HFFc6 (cell line): Measurements from ENCODE around the gene SPEG. TPM values are rescaled to one million over a fixed set of nuclear protein-coding genes. Genes with fewer than 3 reads are reported as not detected.

Experiments
- DNase-seq: peaks from one replicate; pipeline ENCODE4 v3.0.0-alpha.2; 2018
- H3K27ac Mint-ChIP-seq: 2 replicates; pipeline ENCODE4 v1.8.0; 2020; ENCODE audit warnings: mild to moderate bottlenecking, mixed read lengths
- H3K27me3 Mint-ChIP-seq: 2 replicates; pipeline ENCODE4 v1.8.0; 2021; ENCODE audit warnings: mild to moderate bottlenecking, moderate library complexity, mixed read lengths; ENCODE audit not compliant: insufficient read depth
- H3K36me3 Mint-ChIP-seq: 2 replicates; pipeline ENCODE4 v1.8.0; 2021; ENCODE audit warnings: low read depth, mixed read lengths
- H3K4me1 Mint-ChIP-seq: 2 replicates; pipeline ENCODE4 v1.8.0; 2020; ENCODE audit warnings: low read depth, mixed read lengths
- H3K4me3 Mint-ChIP-seq: 2 replicates; pipeline ENCODE4 v1.8.0; 2020; ENCODE audit warnings: mild to moderate bottlenecking, moderate library complexity, mixed read lengths
- H3K9me3 Mint-ChIP-seq: 2 replicates; pipeline ENCODE4 v1.8.0; 2020; ENCODE audit warnings: mild to moderate bottlenecking, mixed read lengths
- CTCF ChIP-seq: fragments of 200-600 bp; sonication (generic); IDR thresholded peaks from 2 replicates; pipeline ENCODE4 v1.5.0; 2021; ENCODE audit warnings: antibody characterized with exemption, mild to moderate bottlenecking
- long read RNA-seq: library from polyadenylated mRNA; unstranded; transcript quantifications from one replicate; pipeline ENCODE4 v2.0.0, GENCODE V29; 2019
- total RNA-seq, 6 experiments: library from RNA; stranded (reverse); fragmentation: NEBNext Ultra II Directional; extraction: Animal tissue kit (Norgen Biotek cat#: 25700); gene quantifications; 2 replicates in 1 of 6; 3 replicates in 5 of 6; pipeline ENCODE4 v1.2.3, GENCODE V29; 2021

Gene SPEG
- 10 to 100 TPM; 80.9 to 89.5 (median 84.7) TPM for total RNA-seq
- long read RNA-seq, partial matches to known transcripts: 6 of 17 reads
- long read RNA-seq, other reads (novel, unspliced or antisense): 6 of 17 reads

- no peaks in the 10 kb centered on the region for H3K36me3 Mint-ChIP-seq
- H3K4me3 Mint-ChIP-seq: no peak within 1 kb of the TSS
- no peak for DNase-seq
- H3K27me3 Mint-ChIP-seq: peaks cover 4% of the 10 kb centered on the region; the same call in 1 of the 2 replicates
- no peaks in the 10 kb centered on the region for H3K9me3 Mint-ChIP-seq
- H3K27ac Mint-ChIP-seq: no peak within 1 kb of the TSS
- H3K4me1 Mint-ChIP-seq: peaks cover 15% of the 10 kb centered on the region; the same call in 1 of the 2 replicates
- no peak for TF ChIP-seq CTCF
Measured at GRCh38 chr2:219434718-219435525, at the start of gene SPEG. Gene SPEG (plus strand): TSS chr2:219434843. CDS start chr2:219434978, 135 bp downstream.

GRCh38 chr2:219384859-219385258, 49.8 kb upstream of the SPEG start:
- peaks cover 18% of the 10 kb centered on the region for H3K4me1 Mint-ChIP-seq
- H3K4me3 Mint-ChIP-seq: no peak overlapping the region
- H3K27me3 Mint-ChIP-seq: no peaks in the 10 kb centered on the region; the same call in 1 of the 2 replicates
- H3K27ac Mint-ChIP-seq: no peak overlapping the region
- H3K9me3 Mint-ChIP-seq: no peaks in the 10 kb centered on the region
- no peak for DNase-seq
- TF ChIP-seq CTCF: no peak
- peaks cover 30% of the 10 kb centered on the region for H3K36me3 Mint-ChIP-seq

DNA sequence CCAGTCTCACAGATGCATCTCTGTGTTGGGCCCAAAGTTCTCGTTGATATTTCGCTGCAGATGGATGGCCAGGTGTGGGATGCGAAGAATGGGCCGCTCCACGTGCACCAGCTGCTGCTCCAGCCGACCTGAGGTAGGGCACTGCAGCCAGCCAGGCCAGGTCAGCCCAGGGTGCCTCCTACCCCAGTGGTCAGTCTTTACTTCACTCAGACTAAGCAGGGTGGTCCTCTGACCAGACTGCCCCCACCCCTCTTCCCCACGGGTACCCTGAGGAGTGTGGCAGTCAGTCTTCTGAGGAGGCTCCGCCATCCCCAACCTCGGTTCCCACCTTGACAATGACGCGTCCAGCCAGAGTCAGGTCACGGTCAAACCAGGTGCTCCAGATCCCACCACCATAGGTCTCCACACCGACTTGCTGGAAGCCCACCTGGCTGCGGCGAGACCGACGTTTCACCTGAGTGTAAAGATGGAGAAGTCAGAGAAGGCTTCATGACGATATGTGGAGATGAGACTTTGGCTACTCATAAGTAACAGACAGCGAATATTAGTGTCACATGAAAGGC, 48.6 kb upstream of the SPEG start:
- Mint-ChIP-seq H3K27me3 (no peaks in the 10 kb centered on the region; the same call in 1 of the 2 replicates), H3K36me3 (peaks cover 25% of the 10 kb centered on the region), H3K4me1 (peaks cover 18% of the 10 kb centered on the region), H3K9me3 (no peaks in the 10 kb centered on the region), H3K4me3 (no peak overlapping the region), H3K27ac (no peak overlapping the region)
- TF ChIP-seq CTCF: no peak
- DNase-seq: no peak

DNA sequence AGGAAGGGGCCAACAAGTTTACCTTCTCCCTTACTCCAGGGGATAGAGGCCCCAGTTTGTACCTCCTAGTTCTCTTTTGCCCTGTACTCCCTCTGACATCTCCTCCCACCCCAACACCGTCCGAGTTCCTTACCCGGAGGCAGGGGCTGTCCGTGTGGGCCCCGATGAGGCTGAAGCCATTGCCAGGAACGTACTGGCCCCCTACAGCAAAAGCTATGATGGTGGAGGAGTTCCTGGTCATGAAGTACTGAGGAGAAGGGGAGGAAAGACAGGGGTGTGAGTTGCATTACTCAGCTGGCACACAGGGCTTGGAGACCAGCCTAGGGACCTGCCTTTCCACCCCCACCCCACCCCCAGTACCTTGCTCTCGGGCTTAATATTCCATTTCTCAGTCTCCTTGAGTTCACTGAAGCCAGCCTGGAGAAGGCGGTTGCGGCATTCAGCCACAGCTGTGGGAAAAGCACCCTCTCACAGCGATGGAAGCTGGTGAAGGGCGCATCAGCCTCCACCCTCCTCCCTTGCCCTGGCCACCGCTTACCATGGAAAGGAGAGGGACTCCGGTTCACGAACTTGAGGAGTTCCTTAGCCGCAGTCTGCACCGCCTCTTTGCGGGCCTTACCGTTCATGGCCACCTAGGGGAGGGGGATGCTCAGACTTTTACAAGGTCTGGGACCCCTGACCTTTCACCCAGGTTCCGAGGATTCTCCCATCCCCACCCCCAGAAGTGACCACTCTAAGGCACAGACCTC, 47.9 kb upstream of the SPEG start:
- Mint-ChIP-seq H3K4me3 (peak overlapping the region; percentile 97), H3K27ac (peak overlapping the region; percentile 99)
- no peak for DNase-seq

More for the DNA sequence above, 47.9 kb upstream of the SPEG start:
- TF ChIP-seq CTCF: no peak
- Mint-ChIP-seq H3K4me1 (peaks cover 18% of the 10 kb centered on the region), H3K36me3 (peaks cover 19% of the 10 kb centered on the region), H3K9me3 (no peaks in the 10 kb centered on the region), H3K27me3 (peaks cover 2% of the 10 kb centered on the region; the same call in 1 of the 2 replicates)
